Common myeloid progenitor, CD34-positive (primary cell): ENCODE data around the gene ARHGAP26.

Experiments used
- CTCF ChIA-PET: fragments of 350-600 bp; sonication (Branson Sonifier 250); formaldehyde crosslinking; loops from one replicate; lab custom pipeline; 2021; ENCODE audit warnings: antibody characterized with exemption; lab: Charles Lee
- POLR2A ChIA-PET: fragments of 350-600 bp; sonication (Branson Sonifier 250); formaldehyde crosslinking; loops from one replicate; lab custom pipeline; 2021; ENCODE audit warnings: antibody characterized with exemption; lab: Charles Lee
- DNase-seq, 3 donors: peaks; one replicate each; pipeline versions ENCODE4 v3.0.0 to v3.0.0-alpha.2; 2013
- H3K27ac ChIP-seq, 2 experiments: 1 replicate in 1 of 2; 2 replicates in 1 of 2; pipeline ENCODE4 v1.7.0; 2013; ENCODE audit warnings: inconsistent platforms in 2 of 2, low read length in 2 of 2, mild to moderate bottlenecking in 2 of 2, low read depth in 1 of 2, moderate library complexity in 1 of 2; ENCODE audit not compliant: severe bottlenecking in 2 of 2, insufficient read depth in 1 of 2, poor library complexity in 1 of 2
- H3K27me3 ChIP-seq, 5 experiments: replicated peaks in 2 of 5; 1 replicate in 3 of 5; 2 replicates in 2 of 5; pipeline versions ENCODE4 v1.6.1 to v1.7.0; 2013; ENCODE audit warnings: low read length in 4 of 5, mild to moderate bottlenecking in 2 of 5, moderate library complexity in 2 of 5, inconsistent platforms in 1 of 5; ENCODE audit not compliant: insufficient read depth in 5 of 5, control insufficient read depth in 4 of 5
- H3K36me3 ChIP-seq, 4 experiments: 1 replicate in 2 of 4; 2 replicates in 2 of 4; pipeline versions ENCODE4 v1.6.1 to v1.7.0; 2013; ENCODE audit warnings: low read length in 3 of 4, control low read depth in 1 of 4, mild to moderate bottlenecking in 1 of 4; ENCODE audit not compliant: control insufficient read depth in 4 of 4, insufficient read depth in 4 of 4
- H3K4me1 ChIP-seq, 4 experiments: 1 replicate in 3 of 4; 2 replicates in 1 of 4; pipeline versions ENCODE4 v1.6.1 to v1.7.1; 2013; ENCODE audit warnings: low read length in 3 of 4, mild to moderate bottlenecking in 3 of 4, control low read depth in 1 of 4, inconsistent platforms in 1 of 4, moderate library complexity in 1 of 4; ENCODE audit not compliant: control insufficient read depth in 4 of 4, insufficient read depth in 4 of 4; ENCODE audit errors: control extremely low read depth in 1 of 4
- H3K4me3 ChIP-seq, 7 experiments: 1 replicate in 4 of 7; 2 replicates in 3 of 7; pipeline versions ENCODE4 v1.5.1 to v1.7.0; 2013; ENCODE audit warnings: mild to moderate bottlenecking in 7 of 7, low read length in 6 of 7, moderate library complexity in 6 of 7, inconsistent platforms in 2 of 7, low read depth in 2 of 7, control low read depth in 1 of 7; ENCODE audit not compliant: insufficient read depth in 4 of 7, control insufficient read depth in 1 of 7; ENCODE audit errors: extremely low read depth in 1 of 7
- H3K9me3 ChIP-seq, 5 experiments: 1 replicate in 4 of 5; 2 replicates in 1 of 5; pipeline versions ENCODE4 v1.6.1 to v1.7.1; 2013; ENCODE audit warnings: low read length in 4 of 5, mild to moderate bottlenecking in 2 of 5, inconsistent platforms in 1 of 5, low read depth in 1 of 5, moderate library complexity in 1 of 5; ENCODE audit not compliant: control insufficient read depth in 4 of 5, insufficient read depth in 2 of 5; ENCODE audit errors: control extremely low read depth in 1 of 5
- WGBS: methylation state at CpG from one replicate; pipeline ENCODE4 v1.1.5; 2013; ENCODE audit not compliant: insufficient coverage; 5-methylcytosine and 5-hydroxymethylcytosine counted together

The ARHGAP26 gene

DNA sequence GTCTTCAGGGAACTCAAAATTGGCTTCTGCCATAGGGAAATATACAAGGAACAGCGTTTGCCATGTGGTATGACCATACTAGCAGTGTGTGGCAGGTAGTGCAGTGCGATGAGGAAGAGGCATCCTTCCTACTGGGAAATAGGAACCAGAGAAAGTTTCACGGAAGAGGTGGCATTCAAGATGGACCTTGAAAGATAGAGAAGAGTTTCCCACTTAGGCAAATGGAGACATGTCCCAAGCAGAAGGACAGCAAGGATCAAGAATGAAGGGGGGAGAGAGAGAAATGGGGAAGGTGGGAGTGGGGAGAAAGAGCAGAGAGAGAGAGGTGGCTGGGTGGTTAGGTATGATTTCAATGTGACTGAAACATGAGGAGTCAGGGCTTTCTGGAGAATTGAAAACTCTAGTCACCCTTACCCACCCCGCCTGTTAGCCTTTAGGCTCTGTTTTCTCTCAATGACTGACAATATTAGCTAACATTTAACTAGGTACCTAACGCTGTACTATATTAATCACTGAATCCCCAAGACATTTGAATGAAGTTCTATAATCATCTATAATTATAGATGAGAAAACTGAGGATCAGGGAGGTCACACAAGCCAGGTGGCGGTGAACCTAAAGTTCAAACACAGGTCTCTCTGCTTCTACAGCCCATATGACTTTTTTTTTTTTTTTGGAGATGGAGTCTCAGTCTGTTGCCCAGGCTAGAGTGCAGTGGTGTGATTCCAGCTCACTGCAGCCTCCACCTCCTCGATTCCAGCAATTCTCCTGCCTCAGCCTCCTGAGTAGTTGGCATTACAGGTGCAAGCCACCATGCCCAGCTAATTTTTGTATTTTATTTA lies 462.0 kb downstream of the ARHGAP26 start:
- WGBS = 100% methylated on average over 4 of the region's 7 CpGs
- H3K27me3 ChIP-seq = no peaks in the 10 kb centered on the region
- H3K27ac ChIP-seq = no peak overlapping the region
- no peaks in the 10 kb centered on the region for H3K9me3 ChIP-seq
- H3K4me1 ChIP-seq = peaks cover 7 to 19% (median 12%) of the 10 kb centered on the region in 4 experiments
- ChIA-PET POLR2A (no interaction called here), CTCF (interaction anchor here (1.0 to 1.3 kb wide), 2 partner anchors 9 to 594 kb away, joined by 3 read pairs; no protein-coding TSS in a partner anchor)
- H3K4me3 ChIP-seq = no peak overlapping the region
- no peaks in the 10 kb centered on the region for H3K36me3 ChIP-seq
- no peak for DNase-seq

DNA sequence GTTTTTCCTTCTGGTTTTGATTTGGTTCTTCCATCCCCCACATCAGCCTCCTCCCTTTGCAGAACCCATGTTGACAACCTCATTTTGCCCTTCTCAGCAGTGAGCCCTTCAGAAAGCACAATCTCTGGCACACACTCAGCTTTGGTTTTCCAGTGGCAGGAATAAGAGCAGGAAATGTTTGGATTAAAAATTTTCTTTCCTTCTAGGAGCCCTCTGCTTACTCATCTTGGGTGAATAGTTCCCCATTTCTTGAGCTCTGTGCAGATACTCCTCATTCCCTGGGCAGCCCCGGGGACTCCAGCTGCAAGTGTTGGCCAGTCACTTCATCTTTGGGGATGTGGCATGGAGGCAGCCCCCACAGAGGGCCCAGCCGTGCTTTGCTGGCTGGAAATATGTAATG lies 462.9 kb downstream of the ARHGAP26 start:
- Histone ChIP-seq H3K4me3 (no peak overlapping the region), H3K4me1 (peaks cover 7 to 19% (median 12%) of the 10 kb centered on the region in 4 experiments), H3K27me3 (no peaks in the 10 kb centered on the region), H3K27ac (no peak overlapping the region), H3K36me3 (no peaks in the 10 kb centered on the region), H3K9me3 (no peaks in the 10 kb centered on the region)
- WGBS = 71% methylated on average over 1 of the region's 2 CpGs
- no peak for DNase-seq
- CTCF ChIA-PET = interaction anchor here (1.3 to 1.6 kb wide), 2 partner anchors 9 to 593 kb away, joined by 3 to 4 read pairs; no protein-coding TSS in a partner anchor
- POLR2A ChIA-PET = no interaction called here

DNA sequence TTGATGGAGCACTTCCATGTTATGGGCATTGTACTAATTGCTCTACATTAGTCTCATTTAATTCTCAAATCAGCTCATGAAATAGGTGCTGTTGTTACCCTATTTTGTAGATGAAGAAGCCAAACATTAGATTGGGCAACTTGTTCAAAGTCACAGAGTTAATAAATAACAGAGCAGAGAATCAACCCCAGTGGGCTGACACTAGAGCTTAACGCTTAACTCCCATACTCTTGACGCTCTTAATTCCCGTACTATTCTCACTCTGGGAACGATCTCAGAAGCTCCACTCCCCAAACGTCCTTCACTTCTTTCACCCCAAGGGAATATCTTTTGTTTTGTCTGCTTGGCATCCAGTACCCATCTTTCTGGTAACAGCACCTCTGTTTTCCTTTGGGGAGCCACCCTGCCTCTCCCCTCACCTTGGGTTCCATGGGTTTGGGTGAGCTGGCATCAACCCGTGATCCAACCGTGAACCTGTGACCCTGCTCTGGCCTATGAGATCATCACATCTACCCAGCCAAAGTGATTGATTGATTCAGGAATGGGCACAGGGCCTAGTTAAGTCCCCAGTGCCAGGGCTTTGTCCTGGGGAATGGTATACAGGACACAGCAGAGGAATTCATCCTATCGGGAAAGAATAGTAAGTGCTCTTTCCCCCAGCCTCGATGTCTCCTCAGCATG lies 464.1 kb downstream of the ARHGAP26 start:
- H3K27ac ChIP-seq = no peak overlapping the region
- DNase-seq = no peak
- no peak overlapping the region for H3K4me3 ChIP-seq
- H3K27me3 ChIP-seq = no peaks in the 10 kb centered on the region
- H3K4me1 ChIP-seq = peaks cover 7 to 16% (median 12%) of the 10 kb centered on the region in 4 experiments
- no peaks in the 10 kb centered on the region for H3K36me3 ChIP-seq
- WGBS = 98% methylated on average over 8 of the region's 9 CpGs
- POLR2A ChIA-PET = no interaction called here
- CTCF ChIA-PET = interaction anchor here (0.9 to 1.6 kb wide), 2 partner anchors 10 to 12 kb away, joined by 3 to 4 read pairs; no protein-coding TSS in a partner anchor
- H3K9me3 ChIP-seq = no peaks in the 10 kb centered on the region

DNA sequence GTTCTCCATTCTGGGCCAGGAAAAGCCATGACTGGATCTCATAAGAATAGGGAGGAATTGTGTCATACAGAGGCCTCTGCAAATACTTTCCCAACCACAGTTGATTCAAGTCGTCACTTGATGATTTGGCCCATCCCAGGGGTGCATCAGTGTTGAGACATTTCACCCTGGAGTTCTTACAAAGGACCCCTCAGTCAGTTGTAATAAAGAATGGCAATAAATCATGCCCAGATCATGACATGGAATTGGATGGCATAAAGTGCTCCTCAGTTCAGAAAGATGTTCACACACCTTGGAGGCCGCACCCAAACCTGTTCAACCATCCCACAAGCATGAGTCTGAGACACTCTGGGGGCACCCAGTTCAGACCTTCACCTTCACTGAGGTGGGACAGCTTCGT lies 465.2 kb downstream of the ARHGAP26 start:
- 94% methylated on average over 3 of the region's 3 CpGs for WGBS
- no peak overlapping the region for H3K4me3 ChIP-seq
- POLR2A ChIA-PET = no interaction called here
- no peak for DNase-seq
- no peak overlapping the region for H3K27ac ChIP-seq
- CTCF ChIA-PET = interaction anchor here (0.6 kb wide), 1 partner anchor 23 kb away, joined by 4 read pairs; no protein-coding TSS in a partner anchor
- H3K9me3 ChIP-seq = no peaks in the 10 kb centered on the region
- H3K36me3 ChIP-seq = no peaks in the 10 kb centered on the region
- H3K4me1 ChIP-seq = peaks cover under 1 to 5% (median 3%) of the 10 kb centered on the region in 4 experiments
- H3K27me3 ChIP-seq = no peaks in the 10 kb centered on the region

DNA sequence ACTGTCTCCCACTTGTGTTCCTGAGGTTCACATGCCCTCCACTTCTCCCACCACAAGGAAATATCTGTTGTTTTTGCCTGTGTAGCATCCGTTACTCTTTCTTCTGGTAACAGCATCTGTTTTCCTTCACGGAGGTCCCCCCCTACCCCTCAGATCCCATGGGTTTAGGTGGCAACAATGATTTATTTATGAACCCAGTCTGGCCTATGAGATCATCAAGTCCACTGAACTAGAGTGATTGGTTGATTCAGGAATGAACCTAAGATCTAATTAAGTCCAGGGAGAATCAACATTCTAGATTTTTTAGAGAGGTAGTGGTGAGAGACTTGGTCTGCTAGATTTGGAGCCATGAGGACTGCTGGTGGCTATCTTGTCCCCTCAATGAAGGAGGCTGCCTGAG lies 466.5 kb downstream of the ARHGAP26 start:
- CTCF ChIA-PET = no interaction called here
- H3K4me3 ChIP-seq = no peak overlapping the region
- H3K27me3 ChIP-seq = no peaks in the 10 kb centered on the region
- POLR2A ChIA-PET = no interaction called here
- H3K9me3 ChIP-seq = no peaks in the 10 kb centered on the region
- WGBS = 86% methylated on average over 1 of the region's 2 CpGs
- H3K27ac ChIP-seq = no peak overlapping the region
- H3K4me1 ChIP-seq = no peaks in the 10 kb centered on the region
- no peak for DNase-seq
- no peaks in the 10 kb centered on the region for H3K36me3 ChIP-seq

DNA sequence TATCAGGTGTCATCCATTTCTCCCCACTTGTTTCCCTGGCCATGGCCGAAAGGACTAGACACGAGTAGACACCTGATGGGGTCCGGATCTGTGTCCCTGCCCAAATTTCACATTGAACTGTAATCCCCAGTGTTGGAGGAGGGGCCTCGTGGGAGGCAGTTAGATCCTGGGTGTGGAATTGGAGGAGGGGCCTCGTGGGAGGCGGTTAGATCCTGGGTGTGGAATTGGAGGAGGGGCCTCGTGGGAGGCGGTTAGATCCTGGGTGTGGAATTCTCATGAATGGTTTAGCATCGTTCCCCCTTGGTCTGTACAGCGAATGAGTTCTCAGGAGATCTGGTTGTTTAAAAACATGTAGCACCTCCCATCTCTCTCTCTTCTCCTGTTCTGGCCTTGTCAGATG lies 467.5 kb downstream of the ARHGAP26 start:
- H3K27ac ChIP-seq = no peak overlapping the region
- no peaks in the 10 kb centered on the region for H3K9me3 ChIP-seq
- POLR2A ChIA-PET = no interaction called here
- no peak for DNase-seq
- no peaks in the 10 kb centered on the region for H3K4me1 ChIP-seq
- no peaks in the 10 kb centered on the region for H3K36me3 ChIP-seq
- H3K4me3 ChIP-seq = no peak overlapping the region
- CTCF ChIA-PET = interaction anchor here (0.9 kb wide), 1 partner anchor 111 kb away, joined by 3 read pairs; no protein-coding TSS in a partner anchor
- 97% methylated on average over 6 of the region's 10 CpGs for WGBS
- H3K27me3 ChIP-seq = no peaks in the 10 kb centered on the region

DNA sequence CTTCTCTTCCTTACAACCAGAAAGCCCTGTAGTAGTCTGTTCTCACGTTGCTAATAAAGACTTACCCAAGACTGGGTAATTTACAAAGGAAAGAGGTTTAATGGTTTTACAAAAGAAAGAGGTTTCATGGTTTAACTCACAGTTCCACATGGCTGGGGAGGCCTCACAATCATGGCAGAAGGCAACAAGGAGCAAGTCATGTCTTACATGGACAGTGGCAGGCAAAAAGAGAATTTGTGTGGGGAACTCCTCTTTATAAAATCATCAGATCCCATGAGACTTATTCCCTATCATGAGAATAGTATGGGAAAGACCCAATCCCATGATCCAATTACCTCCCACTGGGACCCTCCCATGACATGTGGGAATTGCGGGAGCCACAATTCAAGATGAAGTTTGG lies 468.4 kb downstream of the ARHGAP26 start:
- POLR2A ChIA-PET = no interaction called here
- CTCF ChIA-PET = interaction anchor here (1.5 kb wide), 1 partner anchor 12 kb away, joined by 3 read pairs; no protein-coding TSS in a partner anchor
- Histone ChIP-seq H3K4me3 (no peak overlapping the region), H3K4me1 (no peaks in the 10 kb centered on the region), H3K27ac (no peak overlapping the region), H3K36me3 (no peaks in the 10 kb centered on the region), H3K9me3 (no peaks in the 10 kb centered on the region), H3K27me3 (no peaks in the 10 kb centered on the region)
- no peak for DNase-seq
- 100% methylated on average over 1 of the region's 2 CpGs for WGBS
